Sigmoid colon (tissue), 4 donors: ENCODE results near the gene FIBP.

Experiments used
- EP300 ChIP-seq, 4 donors: sonication (generic); formaldehyde crosslinking; IDR thresholded peaks; one replicate each; pipeline ENCODE4 v1.6.1; 2017; ENCODE audit warnings: antibody characterized with exemption in 4 of 4
- POLR2A ChIP-seq, 2 donors: fragments of 450-650 bp; IDR thresholded peaks; one replicate each; pipeline ENCODE4 v1.6.1; 2016; ENCODE audit warnings: antibody characterized with exemption in 2 of 2, mild to moderate bottlenecking in 2 of 2, moderate library complexity in 2 of 2
- TF ChIP-seq, protein P1 (sequence below), 4 experiments: fragments of 450-650 bp in 3 of 4; fragments of 200-600 bp in 1 of 4; IDR thresholded peaks; one replicate each; pipeline ENCODE4 v1.5.1; 2016 to 2019; ENCODE audit warnings: antibody characterized with exemption in 4 of 4, mild to moderate bottlenecking in 3 of 4, moderate library complexity in 2 of 4

DNA sequence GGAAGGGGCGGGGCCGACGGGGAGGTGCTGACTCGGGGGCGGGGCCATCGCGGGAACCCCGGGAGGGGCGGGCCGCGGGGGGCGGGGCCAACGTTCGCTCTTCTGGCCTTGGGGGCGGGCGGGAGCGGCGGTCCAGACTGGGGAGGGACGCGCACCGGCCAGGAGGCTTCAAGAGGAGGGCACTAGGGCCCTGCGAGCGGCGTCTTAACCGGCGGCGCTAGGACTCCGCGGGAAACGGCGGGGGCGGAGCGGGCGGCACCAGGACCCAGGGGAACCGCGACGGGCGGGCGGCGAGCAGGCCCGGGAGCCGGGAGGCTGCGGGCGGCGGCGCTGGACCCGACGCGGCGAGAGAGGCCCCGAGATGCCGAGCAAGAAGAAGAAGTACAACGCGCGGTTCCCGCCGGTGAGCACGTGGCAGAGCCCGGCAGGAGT, 30.9 kb upstream of the FIBP start, which contains the start of gene DRAP1:
- TF ChIP-seq EP300 (IDR thresholded peaks at IDR 0.05) (no peak), POLR2A (IDR thresholded peaks at IDR 0.05) (peak; percentile 14 to 32)
- TF ChIP-seq, protein P1, sequence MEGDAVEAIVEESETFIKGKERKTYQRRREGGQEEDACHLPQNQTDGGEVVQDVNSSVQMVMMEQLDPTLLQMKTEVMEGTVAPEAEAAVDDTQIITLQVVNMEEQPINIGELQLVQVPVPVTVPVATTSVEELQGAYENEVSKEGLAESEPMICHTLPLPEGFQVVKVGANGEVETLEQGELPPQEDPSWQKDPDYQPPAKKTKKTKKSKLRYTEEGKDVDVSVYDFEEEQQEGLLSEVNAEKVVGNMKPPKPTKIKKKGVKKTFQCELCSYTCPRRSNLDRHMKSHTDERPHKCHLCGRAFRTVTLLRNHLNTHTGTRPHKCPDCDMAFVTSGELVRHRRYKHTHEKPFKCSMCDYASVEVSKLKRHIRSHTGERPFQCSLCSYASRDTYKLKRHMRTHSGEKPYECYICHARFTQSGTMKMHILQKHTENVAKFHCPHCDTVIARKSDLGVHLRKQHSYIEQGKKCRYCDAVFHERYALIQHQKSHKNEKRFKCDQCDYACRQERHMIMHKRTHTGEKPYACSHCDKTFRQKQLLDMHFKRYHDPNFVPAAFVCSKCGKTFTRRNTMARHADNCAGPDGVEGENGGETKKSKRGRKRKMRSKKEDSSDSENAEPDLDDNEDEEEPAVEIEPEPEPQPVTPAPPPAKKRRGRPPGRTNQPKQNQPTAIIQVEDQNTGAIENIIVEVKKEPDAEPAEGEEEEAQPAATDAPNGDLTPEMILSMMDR (IDR thresholded peaks at IDR 0.05) = no peak
